Forelimb muscle (tissue), 1 donor: Measurements from ENCODE around the gene PEPD. TPM values are rescaled to one million over a fixed set of nuclear protein-coding genes. Genes with fewer than 3 reads are reported as not detected.

Experiments
- DNase-seq: peaks from one replicate; pipeline ENCODE4 v3.0.0-alpha.2; 2013; ENCODE audit warnings: low read depth
- polyA plus RNA-seq: library from polyadenylated mRNA; unstranded; fragments of 120-200 nt; gene quantifications from one replicate; pipeline ENCODE4 v1.2.1, GENCODE V29; 2013; ENCODE audit not compliant: insufficient read length

PEPD gene
- polyA plus RNA-seq, 1 donor: 36.7 TPM

DNA sequence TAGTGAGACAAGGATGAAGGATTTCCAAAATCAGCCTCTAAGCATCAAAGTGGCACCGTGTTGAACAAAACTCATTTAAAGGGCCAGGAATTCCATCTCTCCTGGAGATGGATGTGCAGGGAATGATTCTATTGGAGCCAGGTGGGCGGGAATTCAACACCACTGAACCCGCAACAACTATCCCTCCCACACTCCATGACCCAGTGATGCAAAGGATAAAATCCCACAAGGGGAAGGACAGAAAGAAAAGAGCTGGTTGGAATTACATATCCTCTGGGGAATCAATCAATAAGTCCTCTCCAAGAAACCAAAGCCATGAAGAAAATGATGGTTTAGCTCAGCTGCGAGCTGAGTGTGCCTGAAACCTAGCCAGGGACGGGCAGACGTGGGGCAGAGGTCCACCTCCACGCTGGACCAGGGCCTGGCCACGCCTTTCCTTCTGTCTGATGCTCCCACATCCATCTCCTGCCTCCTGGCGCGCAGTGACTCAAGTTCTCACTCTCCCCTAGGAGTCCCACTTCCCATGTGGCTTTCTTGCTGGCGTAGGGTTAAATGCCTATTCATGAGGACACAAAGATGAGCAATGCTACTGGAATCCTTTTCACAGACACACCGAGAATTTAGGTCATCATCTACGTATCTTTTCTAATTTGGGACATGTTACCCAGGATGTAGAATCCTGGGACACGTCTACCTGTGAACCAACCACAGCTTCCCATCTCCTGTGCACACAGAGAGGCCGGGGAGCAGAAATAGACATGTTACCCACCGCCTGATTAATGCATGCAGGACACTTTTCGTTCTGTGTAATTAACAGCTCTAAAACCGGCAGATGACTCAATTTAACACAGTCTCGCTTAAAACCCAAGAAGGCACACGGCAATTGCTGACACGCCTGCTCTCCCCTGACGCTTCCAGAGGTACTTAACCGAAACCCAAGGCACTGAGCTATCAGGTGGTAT is 48.6 kb downstream of the PEPD start:
- no peak for DNase-seq

DNA sequence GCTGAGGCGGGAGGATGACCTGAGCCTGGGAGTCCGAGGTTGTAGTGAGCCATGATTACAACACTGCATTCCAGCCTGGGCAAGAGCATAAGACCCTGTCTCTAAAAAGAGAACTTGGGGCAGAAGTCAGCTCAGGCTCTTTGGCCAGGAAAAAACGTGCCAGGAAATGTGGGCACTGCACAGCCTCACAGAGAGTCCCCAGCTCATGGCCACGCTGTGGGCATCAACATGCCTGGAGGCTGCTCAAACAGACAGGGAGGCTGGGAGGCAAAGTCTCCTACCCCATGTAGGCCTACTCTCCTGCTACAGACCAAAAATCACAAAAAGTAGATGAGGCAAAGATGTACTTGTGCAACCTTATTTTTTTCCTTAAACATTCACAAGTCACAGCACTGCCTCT is 49.4 kb downstream of the PEPD start:
- no peak for DNase-seq

DNA sequence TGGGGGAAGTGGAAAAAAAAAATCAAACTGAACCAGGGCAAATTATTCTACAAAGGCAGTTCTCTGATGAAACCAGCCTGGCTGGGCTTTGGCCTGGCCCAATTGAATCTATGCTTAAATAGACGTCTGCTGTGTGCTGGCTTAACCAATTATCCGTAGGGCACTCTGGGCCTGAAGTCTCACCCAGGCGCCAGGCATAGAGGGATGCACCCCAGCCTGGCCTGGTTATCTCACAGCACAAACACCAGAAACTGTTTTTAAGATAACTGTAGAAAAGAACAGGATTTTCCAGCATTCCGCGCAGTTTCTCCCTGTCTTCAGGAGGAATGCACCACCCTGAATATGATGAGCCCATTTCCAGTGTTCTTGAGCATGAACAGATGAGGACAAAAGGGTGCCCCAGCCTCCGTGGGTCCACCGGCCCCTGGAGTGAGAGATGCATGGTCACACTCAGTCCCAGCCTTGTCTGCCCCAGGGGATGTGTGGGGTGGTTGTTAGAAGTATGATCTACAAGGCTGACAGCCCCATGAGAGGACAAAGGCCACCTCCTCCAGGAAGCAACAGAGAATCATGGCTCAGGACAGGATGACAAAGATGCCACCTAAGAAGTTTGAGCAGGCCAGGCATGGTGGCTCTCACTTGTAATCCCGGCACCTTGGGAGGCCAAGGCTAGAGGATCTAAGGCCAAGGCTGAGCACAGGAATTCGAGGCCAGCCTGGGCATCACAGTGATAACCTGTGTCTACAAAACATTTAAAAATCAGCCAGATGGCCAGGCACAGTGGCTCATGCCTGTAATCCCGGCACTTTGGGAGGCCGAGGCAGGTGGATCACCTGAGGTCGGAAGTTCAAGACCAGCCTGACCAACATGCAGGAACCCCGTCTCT is 50.2 kb downstream of the PEPD start:
- no peak for DNase-seq

DNA sequence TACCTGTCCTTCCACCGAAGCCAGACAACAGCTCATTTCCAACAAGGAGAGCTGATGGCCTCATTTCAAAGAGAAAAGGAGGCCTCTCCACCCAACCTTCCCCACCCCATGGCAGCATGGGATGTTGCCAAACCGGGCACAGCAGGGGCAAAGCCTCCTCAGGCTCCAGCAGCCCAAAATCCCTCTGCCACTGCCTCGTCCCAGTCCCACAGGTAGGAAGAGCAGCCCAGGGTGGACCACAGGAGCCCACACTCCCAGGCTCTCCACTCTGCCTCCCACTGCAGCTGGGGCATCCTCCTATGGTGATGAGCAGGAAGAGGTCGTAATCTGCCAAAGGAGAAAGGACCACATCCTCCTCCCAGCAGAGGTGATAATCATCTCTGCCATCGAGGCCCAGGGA is 50.9 kb downstream of the PEPD start:
- no peak for DNase-seq

DNA sequence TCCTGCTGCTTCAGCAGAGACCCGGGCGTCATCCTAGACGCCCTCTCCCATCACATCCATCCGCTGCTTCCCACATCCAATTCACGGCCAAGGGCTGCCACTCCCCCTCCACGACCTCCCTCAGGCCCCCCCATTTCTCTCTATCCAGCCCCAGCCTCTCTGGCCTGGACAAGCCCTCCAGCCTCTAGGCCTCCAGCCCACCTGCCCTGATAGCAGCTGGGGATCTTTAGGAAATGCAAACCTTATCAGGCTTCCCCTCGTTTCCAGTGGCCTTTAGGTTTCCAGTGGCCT is 51.6 kb downstream of the PEPD start:
- no peak for DNase-seq

DNA sequence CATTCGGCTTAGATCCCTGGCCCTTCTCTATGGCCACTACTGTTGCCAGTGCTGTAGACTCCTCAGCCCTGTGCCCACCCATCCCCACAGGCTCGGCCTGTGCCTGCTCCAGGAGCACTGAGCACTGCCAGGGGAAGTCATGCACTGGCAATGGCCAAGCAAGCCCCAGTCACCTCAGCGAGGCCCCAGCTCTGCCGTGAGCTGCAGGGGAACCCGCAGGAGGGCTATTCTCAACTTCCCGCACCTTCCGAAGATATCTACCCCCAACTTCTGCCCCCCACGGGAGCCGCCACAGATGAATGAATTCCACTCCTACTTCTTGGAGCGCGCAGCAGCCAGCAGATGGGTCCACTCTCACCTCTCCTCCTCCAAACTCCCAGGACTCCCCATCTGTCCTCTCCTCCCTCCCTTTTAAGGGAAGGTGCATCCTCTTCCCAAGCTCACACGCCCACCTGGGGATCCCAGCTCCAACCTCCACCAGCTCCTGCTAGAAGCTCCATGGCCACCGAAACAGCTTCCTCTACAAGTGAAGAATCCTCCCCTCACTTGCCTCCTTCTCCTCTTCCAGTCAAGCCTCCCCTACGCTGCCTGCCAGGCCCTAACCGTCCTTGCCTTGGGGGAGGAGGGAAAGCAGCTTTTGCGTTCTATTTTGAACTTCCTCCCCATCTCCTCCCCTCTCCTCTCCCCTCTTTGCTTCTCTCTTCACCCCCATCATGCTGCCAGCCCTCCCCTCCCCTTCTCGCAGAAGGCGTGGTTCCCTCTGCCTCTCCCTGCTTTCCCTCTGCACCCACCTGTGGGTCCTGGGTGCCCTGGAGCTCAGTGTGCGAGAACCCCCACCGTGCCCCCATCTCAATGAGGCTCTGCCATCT is 52.2 kb downstream of the PEPD start:
- no peak for DNase-seq

DNA sequence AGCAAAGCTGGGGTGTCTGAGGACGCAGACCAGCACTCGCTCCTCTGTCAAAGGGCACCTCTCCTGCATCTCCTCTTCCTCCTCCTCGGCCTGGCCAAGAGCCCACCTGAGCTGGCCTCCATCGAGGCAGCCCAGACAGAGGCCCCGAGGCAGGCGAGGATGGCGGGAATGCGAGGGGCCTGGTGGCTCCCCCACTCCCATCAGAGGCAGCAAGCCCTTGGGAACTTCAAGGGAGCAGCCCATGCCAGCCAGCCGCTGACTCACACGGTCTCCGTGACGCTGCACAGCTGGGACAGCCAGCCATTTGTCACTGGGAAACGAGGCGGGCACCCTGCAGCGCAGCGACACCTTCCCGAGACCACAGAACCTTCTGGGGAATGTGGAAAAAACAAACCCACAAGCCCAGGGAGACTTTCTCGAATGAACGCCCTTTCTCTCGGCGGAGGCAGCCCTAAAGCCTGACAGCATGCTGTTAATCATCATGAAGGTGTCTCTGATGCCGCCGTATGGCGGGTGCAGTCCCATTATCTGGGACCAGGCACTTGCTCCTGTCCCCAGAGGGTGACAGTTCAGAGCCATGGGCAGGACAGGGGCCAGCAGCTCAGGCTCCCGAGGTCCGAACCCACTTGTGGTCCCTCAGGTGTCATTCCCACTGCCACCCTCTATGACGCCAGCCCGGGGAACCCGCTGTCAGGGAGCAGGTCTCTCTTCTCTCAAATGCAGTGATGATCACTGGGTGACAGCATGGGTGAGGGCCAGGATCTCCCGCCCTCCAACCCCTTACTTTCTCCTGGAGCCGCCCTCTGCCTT is 53.0 kb downstream of the PEPD start:
- DNase-seq: no peak

DNA sequence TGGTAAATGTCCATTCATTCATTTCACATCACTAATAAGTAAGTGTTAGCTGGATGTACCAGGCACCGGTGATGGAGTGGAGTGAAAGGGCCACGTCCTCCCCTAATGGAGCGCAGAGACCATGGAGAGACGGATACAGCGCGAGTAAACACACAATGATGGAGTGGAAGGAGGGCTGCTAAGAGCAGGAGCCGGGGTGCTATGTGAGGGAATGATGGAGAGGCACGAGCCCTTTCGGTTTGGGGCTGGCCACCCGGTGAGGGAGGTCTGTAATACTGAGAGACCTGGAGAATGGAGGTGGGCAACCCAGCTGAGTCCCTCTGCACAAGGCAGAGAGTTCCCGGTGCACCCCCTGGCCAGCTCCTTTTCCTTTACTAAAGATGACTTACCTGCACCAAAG is 53.7 kb downstream of the PEPD start:
- DNase-seq: no peak

DNA sequence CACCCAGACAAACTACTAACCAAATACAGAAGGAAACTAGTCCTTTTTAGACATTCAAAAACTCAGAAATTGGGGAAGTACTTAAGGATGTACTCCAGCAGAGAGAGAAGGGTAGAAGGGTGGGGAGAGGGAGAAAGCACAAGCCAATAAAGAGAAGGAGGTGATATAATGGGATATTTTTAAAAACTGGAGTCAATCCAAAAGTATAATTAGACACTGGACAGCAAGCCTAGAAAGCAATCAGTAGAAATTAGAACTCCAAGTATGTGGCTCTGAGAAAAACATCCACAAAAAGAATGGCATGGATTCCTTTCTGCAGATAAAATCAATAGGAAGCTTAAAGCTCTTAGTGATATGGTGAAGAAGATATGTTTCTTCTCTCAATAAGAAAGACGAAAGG is 55.8 kb downstream of the PEPD start:
- no peak for DNase-seq

DNA sequence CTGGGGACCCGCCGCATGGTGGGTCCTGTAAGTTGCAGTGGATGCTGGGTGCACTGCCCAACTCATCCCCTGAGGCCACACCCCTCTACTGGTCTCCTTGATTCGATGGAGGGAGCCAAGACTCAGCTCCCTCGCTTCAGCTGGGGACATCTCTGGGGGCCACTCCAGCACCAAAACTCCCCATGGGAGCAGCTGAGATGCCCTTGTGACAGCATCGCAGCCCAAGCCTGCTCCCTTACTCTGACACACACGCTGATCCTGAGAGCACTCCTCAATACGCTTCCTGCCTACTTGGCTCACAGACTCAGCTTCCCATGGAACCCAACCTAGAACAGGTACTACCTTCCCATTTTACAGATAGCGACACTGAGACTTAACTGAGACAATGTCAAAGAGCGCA is 56.2 kb downstream of the PEPD start:
- DNase-seq: no peak

DNA sequence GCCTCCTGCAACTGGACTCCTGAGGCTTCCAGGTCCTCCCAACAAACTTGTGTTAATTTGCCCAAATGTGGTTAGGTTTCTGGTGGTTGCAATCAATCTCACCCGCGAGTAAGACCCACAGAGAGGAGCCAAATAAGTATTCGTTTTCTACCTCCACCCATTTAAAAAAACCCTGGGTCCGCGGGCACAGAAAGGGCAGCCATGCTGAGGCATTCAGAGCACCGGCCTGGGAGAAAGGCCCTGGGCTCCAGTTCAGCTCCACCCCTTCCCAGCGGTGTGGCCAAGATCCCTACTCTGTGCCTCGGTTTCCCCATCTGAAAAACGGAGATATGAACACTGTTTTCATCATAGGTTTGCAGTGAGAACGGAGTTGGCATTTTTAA is 56.9 kb downstream of the PEPD start:
- no peak for DNase-seq

DNA sequence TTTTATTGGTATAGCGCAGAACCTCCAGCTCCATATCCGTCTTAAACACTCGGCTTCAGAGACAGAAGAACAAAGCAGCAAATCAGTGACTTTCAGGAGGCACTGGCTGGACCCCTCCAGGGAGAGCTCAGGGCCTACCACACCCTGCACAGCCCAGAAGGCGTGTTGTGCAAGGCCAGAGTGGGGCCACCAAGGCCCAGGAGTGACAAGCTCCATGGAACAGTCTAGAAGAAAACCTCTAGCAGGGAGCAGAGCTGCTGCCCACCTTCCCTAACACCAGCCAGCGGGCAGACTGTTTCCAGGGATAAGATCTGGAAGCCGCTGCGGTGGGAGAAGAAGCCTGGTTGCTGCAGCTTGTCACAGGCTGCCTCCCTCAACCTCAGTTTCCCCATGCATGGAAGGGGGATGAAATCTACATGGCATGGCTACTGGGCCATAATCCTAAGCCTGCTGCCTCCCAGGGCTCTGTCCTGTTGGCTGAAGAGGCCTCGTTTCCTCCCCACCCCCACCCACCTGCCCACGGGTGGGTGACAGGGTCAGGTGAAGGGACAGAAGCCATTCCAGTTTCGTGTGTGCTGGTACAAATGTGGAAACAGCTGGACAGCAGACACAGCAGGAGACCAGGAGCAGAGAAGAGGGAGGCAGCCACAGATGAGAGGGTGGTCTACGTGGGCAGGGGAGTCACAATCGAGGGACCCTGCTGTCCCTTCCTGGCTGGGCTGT is 57.4 kb downstream of the PEPD start:
- no peak for DNase-seq

DNA sequence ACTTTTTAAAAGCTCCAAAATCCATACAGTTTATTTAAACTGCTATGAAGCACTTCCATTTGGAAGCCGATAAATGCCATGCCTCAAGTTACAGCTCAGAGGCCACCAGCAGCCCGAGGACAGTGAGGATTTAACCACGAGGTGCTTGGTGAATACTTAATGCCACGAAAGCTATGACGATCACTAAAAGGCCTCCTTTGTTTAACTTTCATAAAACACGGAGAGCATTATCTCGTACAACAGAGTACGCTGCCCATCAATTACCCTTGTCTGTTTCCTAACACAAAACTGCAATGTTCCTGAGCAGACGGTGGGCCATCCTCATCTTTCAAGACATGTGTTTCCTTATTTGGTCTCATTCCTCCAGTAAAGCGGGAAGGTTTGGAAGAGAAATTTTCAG is 58.4 kb downstream of the PEPD start:
- DNase-seq: no peak

DNA sequence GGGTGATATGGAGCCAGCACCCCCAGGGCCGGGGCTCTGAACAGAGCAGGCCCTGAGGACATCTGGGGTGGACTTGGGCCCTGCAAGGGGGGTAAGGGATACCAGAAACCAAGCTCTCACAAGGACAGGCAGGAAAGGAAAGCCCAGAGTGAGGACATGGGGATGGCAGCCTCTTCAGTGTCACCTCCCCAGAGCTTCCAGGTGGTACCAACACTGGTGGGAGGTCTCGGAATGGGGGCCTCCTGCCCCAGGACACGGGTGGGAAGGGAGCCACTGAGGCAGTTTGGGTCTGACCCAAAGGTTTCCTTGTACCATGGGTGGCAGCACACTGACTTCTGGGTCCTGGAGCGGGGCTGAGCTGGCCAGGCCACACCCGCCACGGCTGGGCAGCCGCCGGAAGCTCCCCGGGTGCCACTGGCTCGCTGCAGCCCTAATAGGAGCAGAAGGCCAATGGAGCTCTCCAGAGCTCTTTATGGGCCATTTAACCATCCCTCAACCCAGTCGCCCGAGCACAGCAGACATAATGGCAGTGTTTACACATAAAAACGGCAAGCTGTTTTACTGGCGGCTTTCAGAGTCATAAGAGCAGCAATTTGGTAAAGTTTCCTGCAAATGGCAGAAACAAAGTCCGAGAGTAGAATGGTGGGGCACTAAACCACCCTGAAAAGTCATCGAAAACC is 59.3 kb downstream of the PEPD start:
- DNase-seq: no peak

DNA sequence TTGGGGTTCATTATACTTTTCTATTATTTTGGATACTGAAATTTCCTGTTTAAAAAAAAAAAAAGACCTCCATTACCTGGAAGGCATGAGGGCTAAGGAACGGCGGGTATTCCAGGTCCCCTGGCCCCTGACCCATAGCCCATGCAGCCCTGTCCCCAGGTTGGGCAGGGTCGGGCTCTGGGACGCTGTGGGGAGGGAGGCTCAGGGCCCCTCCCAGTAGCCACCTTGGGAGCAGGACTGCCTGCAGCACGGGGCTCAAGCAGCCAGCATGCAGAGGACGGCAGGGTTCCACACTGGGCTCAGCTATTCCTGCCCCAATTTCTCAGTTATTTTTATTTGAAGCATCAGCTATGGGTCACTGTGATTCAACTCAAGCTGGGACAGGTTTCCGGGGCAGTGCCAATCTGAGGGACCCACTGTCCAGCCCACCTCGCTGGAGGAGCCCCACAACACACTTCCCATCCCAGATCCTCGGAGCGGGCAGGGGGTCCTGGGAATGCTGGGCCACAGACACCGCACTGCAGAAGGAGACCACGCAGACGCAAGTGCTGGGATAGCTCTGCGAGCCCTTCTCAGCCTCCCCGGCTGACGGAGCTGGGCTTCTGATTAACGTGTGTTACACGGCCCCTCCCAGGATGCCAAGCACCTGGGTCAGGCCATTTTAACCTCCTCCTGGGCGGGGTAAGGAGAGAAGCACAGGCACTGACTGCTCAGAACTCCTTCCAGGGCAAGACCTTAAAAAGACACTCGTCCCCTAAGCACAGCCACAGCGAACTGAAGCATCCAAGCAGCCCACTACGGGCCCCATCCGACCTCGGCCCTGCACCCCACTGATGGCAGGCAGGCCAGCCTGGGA is 60.1 kb downstream of the PEPD start:
- DNase-seq: no peak

DNA sequence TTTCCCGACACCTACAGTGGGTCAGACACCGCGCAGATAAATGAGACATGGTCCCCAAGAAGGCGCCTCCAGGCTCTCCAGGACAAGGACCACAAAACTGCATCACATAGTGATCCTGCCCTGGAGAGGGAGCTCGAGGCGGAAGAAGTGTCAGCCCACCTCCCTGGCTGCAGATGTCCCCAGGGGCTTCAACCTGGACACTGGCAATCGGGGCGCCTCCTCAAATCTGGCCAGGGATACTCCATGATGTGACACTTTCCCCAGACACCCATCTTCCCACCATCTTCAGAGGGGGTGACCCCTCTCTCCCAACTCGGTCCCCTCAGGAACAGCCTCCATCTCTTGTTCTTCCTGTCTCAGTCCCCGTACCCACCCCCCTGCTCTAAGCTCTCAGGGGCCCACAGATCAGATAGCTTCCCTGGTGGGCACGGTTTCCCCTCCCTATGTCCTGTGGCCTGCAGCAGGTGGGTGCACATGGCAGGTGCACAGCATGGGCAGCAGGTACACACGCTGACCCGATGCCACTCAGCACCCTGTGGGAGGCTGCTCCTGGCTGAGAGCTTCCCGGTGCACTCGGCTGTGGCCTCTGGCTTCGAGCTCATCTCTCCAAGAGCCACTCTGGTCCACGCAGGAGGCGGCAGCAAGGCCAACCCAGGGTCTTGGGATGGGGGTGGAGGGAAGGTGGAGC is 61.2 kb downstream of the PEPD start:
- DNase-seq: no peak

DNA sequence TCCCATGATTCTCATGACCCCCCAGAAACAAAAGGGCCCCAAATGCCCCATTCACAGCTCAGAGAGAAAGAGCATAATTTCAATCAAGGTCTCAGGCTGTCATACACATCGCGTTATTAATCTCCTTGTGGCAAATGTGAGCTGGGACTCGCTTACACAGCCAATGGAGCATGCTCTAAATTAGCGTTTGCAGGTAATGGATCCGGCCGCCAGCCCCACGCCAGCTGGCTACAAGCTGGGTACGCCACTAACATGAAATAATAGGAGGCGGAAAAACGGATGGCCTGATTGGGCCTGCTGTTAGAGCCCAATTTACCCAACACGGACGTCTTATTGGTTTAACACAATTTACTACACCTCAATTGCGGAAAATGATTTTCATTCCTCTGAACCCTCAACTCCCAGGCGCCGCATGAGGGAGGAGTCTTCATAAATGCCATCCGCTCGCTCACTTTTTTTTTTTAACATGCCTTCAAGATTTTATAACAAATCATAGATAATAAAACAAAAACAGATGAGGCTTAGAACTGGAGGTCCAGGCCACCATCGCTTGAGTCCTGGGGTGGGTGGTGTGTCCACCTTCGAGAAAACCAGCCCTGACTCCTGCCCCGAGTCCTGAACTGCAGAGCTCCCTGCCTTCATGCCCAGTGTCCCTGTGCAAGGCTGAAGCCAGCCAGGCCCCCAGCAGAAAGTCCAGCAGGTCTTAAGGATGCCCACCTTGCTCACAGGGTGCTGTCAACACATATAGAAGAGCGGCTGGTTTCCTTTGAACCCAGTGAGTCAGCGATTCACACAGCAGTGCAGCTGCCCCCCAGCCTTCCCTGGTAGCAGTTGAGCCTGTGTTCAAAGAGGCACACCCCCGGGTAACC is 62.1 kb downstream of the PEPD start:
- no peak for DNase-seq
